Dendritic cell treated with granulocyte-macrophage colony-stimulating factor and Interleukin-4, amounts not matched to agents 40 ng/mL and 50 ng/mL, for 4 days (primary cell): ENCODE measurements around the gene FBLIM1.
"Not testable (repeated sequence)": the region's sequence is repeated elsewhere in the genome, so short reads cannot be mapped to it uniquely, and the experiment has no call there.

Source experiments
- H3K27ac Mint-ChIP-seq: one replicate; pipeline ENCODE4 v1.8.0; 2022; ENCODE audit warnings: mild to moderate bottlenecking, mixed read lengths
- H3K27me3 Mint-ChIP-seq: one replicate; pipeline ENCODE4 v1.8.0; 2022; ENCODE audit warnings: mild to moderate bottlenecking, mixed read lengths
- H3K36me3 Mint-ChIP-seq: one replicate; pipeline ENCODE4 v1.8.0; 2022; ENCODE audit warnings: low read depth, mixed read lengths
- H3K4me1 Mint-ChIP-seq: one replicate; pipeline ENCODE4 v1.8.0; 2022; ENCODE audit warnings: low read depth, mixed read lengths
- H3K4me3 Mint-ChIP-seq: one replicate; pipeline ENCODE4 v1.8.0; 2022; ENCODE audit warnings: mild to moderate bottlenecking, moderate library complexity, mixed read lengths
- H3K9me3 Mint-ChIP-seq: one replicate; pipeline ENCODE4 v1.8.0; 2022; ENCODE audit warnings: mixed read lengths
- intact Hi-C: fragments of 100-400 bp; cut with micrococcal nuclease; formaldehyde crosslinking; loops from one replicate; pipeline ENCODE4 v1.15.0; 2022

The FBLIM1 gene

GRCh38 chr1:15816674-15817073 is 58.1 kb downstream of the FBLIM1 start:
- H3K9me3 Mint-ChIP-seq, result no peaks in the 10 kb centered on the region
- H3K36me3 Mint-ChIP-seq, result no peaks in the 10 kb centered on the region
- no peak overlapping the region for H3K4me3 Mint-ChIP-seq
- peaks cover 8% of the 10 kb centered on the region for H3K4me1 Mint-ChIP-seq
- H3K27ac Mint-ChIP-seq, result peak overlapping the region; percentile 18
- H3K27me3 Mint-ChIP-seq, result no peaks in the 10 kb centered on the region
- intact Hi-C loops, result loop anchor here (5.0 to 10.0 kb wide), 2 partner anchors 36 to 88 kb away; no protein-coding TSS in a partner anchor

GRCh38 chr1:15820478-15820877 is 61.9 kb downstream of the FBLIM1 start:
- Mint-ChIP-seq H3K27me3 (no peaks in the 10 kb centered on the region), H3K9me3 (no peaks in the 10 kb centered on the region), H3K4me1 (peaks cover 8% of the 10 kb centered on the region), H3K4me3 (no peak overlapping the region), H3K27ac (no peak overlapping the region), H3K36me3 (no peaks in the 10 kb centered on the region)
- intact Hi-C loops, result no loop called here

GRCh38 chr1:15825800-15826199 is 67.2 kb downstream of the FBLIM1 start:
- Mint-ChIP-seq H3K9me3 (no peaks in the 10 kb centered on the region), H3K27me3 (no peaks in the 10 kb centered on the region), H3K27ac (no peak overlapping the region), H3K4me3 (no peak overlapping the region), H3K4me1 (peaks cover 19% of the 10 kb centered on the region), H3K36me3 (no peaks in the 10 kb centered on the region)
- intact Hi-C loops, result no loop called here

- peaks cover 27% of the 10 kb centered on the region for H3K4me1 Mint-ChIP-seq
- peaks cover 4% of the 10 kb centered on the region for H3K36me3 Mint-ChIP-seq
- no peaks in the 10 kb centered on the region for H3K9me3 Mint-ChIP-seq
- intact Hi-C loops, result no loop called here
- no peak overlapping the region for H3K4me3 Mint-ChIP-seq
- no peaks in the 10 kb centered on the region for H3K27me3 Mint-ChIP-seq
- H3K27ac Mint-ChIP-seq, result no peak overlapping the region
These were observed 68.4 kb downstream of the FBLIM1 start for GRCh38 chr1:15826810-15827507.

- H3K4me1 Mint-ChIP-seq, result peaks cover 33% of the 10 kb centered on the region
- H3K36me3 Mint-ChIP-seq, H3K27me3 Mint-ChIP-seq, H3K27ac Mint-ChIP-seq, H3K4me3 Mint-ChIP-seq, H3K9me3 Mint-ChIP-seq, intact Hi-C loops: not testable (repeated sequence)
These were observed 69.0 kb downstream of the FBLIM1 start for GRCh38 chr1:15827567-15827966.

GRCh38 chr1:15828931-15829330 is 70.3 kb downstream of the FBLIM1 start:
- Mint-ChIP-seq H3K27ac (peak overlapping the region; percentile 72), H3K4me1 (peaks cover 33% of the 10 kb centered on the region)
- H3K4me3 Mint-ChIP-seq, H3K36me3 Mint-ChIP-seq, intact Hi-C loops, H3K27me3 Mint-ChIP-seq, H3K9me3 Mint-ChIP-seq: not testable (repeated sequence)

GRCh38 chr1:15830258-15830657 is 71.7 kb downstream of the FBLIM1 start:
- Mint-ChIP-seq H3K9me3 (no peaks in the 10 kb centered on the region), H3K27me3 (no peaks in the 10 kb centered on the region), H3K4me1 (peaks cover 33% of the 10 kb centered on the region), H3K27ac (peak overlapping the region; percentile 72), H3K4me3 (peak overlapping the region; percentile 50), H3K36me3 (peaks cover 12% of the 10 kb centered on the region)
- intact Hi-C loops, result no loop called here

GRCh38 chr1:15833069-15833679 is 74.6 kb downstream of the FBLIM1 start:
- Mint-ChIP-seq H3K9me3 (no peaks in the 10 kb centered on the region), H3K36me3 (peaks cover 12% of the 10 kb centered on the region), H3K4me1 (peaks cover 44% of the 10 kb centered on the region), H3K4me3 (peak overlapping the region; percentile 85), H3K27me3 (no peaks in the 10 kb centered on the region), H3K27ac (peak overlapping the region; percentile 98)
- intact Hi-C loops, result no loop called here

GRCh38 chr1:15833842-15834405 is 75.3 kb downstream of the FBLIM1 start:
- Mint-ChIP-seq H3K27me3 (no peaks in the 10 kb centered on the region), H3K9me3 (no peaks in the 10 kb centered on the region), H3K36me3 (peaks cover 12% of the 10 kb centered on the region), H3K4me1 (peaks cover 50% of the 10 kb centered on the region), H3K27ac (peak overlapping the region; percentile 98), H3K4me3 (peak overlapping the region; percentile 85)
- intact Hi-C loops, result no loop called here

GRCh38 chr1:15834406-15835204 is 76.0 kb downstream of the FBLIM1 start:
- H3K4me1 Mint-ChIP-seq, result peaks cover 43% of the 10 kb centered on the region

GRCh38 chr1:15835205-15835740 is 76.7 kb downstream of the FBLIM1 start:
- peak overlapping the region; percentile 98 for H3K27ac Mint-ChIP-seq
- intact Hi-C loops, result loop anchor here (5.0 kb wide), 1 partner anchor 52 kb away; no protein-coding TSS in a partner anchor
- H3K27me3 Mint-ChIP-seq, result no peaks in the 10 kb centered on the region
- H3K4me1 Mint-ChIP-seq, result peaks cover 36% of the 10 kb centered on the region
- peak overlapping the region; percentile 85 for H3K4me3 Mint-ChIP-seq
- peaks cover 12% of the 10 kb centered on the region for H3K36me3 Mint-ChIP-seq
- H3K9me3 Mint-ChIP-seq, result no peaks in the 10 kb centered on the region

More at GRCh38 chr1:15834406-15835204, 76.0 kb downstream of the FBLIM1 start:
- Mint-ChIP-seq H3K9me3 (no peaks in the 10 kb centered on the region), H3K27ac (peak overlapping the region; percentile 98), H3K27me3 (no peaks in the 10 kb centered on the region), H3K36me3 (peaks cover 12% of the 10 kb centered on the region), H3K4me3 (peak overlapping the region; percentile 85)
- intact Hi-C loops, result loop anchor here (5.0 kb wide), 1 partner anchor 53 kb away; no protein-coding TSS in a partner anchor

- H3K36me3 Mint-ChIP-seq, result peaks cover 12% of the 10 kb centered on the region
- no peaks in the 10 kb centered on the region for H3K9me3 Mint-ChIP-seq
- peaks cover 30% of the 10 kb centered on the region for H3K4me1 Mint-ChIP-seq
- peak overlapping the region; percentile 85 for H3K4me3 Mint-ChIP-seq
- intact Hi-C loops, result loop anchor here (5.0 kb wide), 1 partner anchor 51 kb away; no protein-coding TSS in a partner anchor
- H3K27ac Mint-ChIP-seq, result peak overlapping the region; percentile 98
- H3K27me3 Mint-ChIP-seq, result no peaks in the 10 kb centered on the region
These were observed 77.3 kb downstream of the FBLIM1 start for GRCh38 chr1:15835741-15836510.
